GM18498 (cell line): ENCODE measurements around the gene BLTP3A.
"Not testable (repeated sequence)": the region's sequence is repeated elsewhere in the genome, so short reads cannot be mapped to it uniquely, and the experiment has no call there.

Source experiments
- ATAC-seq: cut with Tn5 transposase; IDR thresholded peaks from one replicate; pipeline ENCODE4 v1.9.1; 2021; ENCODE audit warnings: mild to moderate bottlenecking, moderate library complexity; ENCODE audit not compliant: unreplicated experiment

BLTP3A gene

GRCh38 chr6:34791701-34792604 lies at the start of gene BLTP3A:
TSS of gene BLTP3A (plus strand) at chr6:34792083. CDS start at chr6:34792251, 168 bp downstream.
- peak; percentile 87 for ATAC-seq

GRCh38 chr6:34742094-34742493 lies 49.8 kb upstream of the BLTP3A start:
- no peak for ATAC-seq

GRCh38 chr6:34743625-34744293 lies 48.1 kb upstream of the BLTP3A start:
- no peak for ATAC-seq

- not testable (repeated sequence) for ATAC-seq
Measured at GRCh38 chr6:34744294-34744647, 47.6 kb upstream of the BLTP3A start.

- ATAC-seq: no peak
Measured at GRCh38 chr6:34745277-34746103, 46.4 kb upstream of the BLTP3A start.

GRCh38 chr6:34746104-34746846 lies 45.6 kb upstream of the BLTP3A start:
- no peak for ATAC-seq

- ATAC-seq: no peak
Measured at GRCh38 chr6:34748757-34749156, 43.1 kb upstream of the BLTP3A start.

- ATAC-seq: peak; percentile 15
Measured at GRCh38 chr6:34756513-34756856, 35.4 kb upstream of the BLTP3A start.

GRCh38 chr6:34757687-34758274 lies 34.1 kb upstream of the BLTP3A start:
- no peak for ATAC-seq

- no peak for ATAC-seq
Measured at GRCh38 chr6:34760108-34760507, 31.8 kb upstream of the BLTP3A start.

GRCh38 chr6:34761681-34762080 lies 30.2 kb upstream of the BLTP3A start:
- ATAC-seq: not testable (repeated sequence)

GRCh38 chr6:34768148-34768547 lies 23.7 kb upstream of the BLTP3A start:
- ATAC-seq: no peak

GRCh38 chr6:34771727-34772126 lies 20.2 kb upstream of the BLTP3A start:
- ATAC-seq: no peak

GRCh38 chr6:34772940-34773339 lies 18.9 kb upstream of the BLTP3A start:
- ATAC-seq: no peak

GRCh38 chr6:34773916-34774315 lies 18.0 kb upstream of the BLTP3A start:
- ATAC-seq: no peak

GRCh38 chr6:34774967-34775366 lies 16.9 kb upstream of the BLTP3A start:
- no peak for ATAC-seq

- not testable (repeated sequence) for ATAC-seq
Measured at GRCh38 chr6:34785375-34785774, 6.5 kb upstream of the BLTP3A start.

GRCh38 chr6:34787152-34787551 lies 4.7 kb upstream of the BLTP3A start:
- not testable (repeated sequence) for ATAC-seq

GRCh38 chr6:34788111-34788510 lies 3.8 kb upstream of the BLTP3A start:
- no peak for ATAC-seq

GRCh38 chr6:34791164-34791700 lies 651 bp upstream of the BLTP3A start:
- ATAC-seq: peak; percentile 32
